Ishikawa (cell line): Measurements from ENCODE around the gene CYP20A1.

Experiments
- CEBPB ChIP-seq: IDR thresholded peaks from 2 replicates; pipeline ENCODE4 v1.6.1; 2012
- CREB1 ChIP-seq: IDR thresholded peaks from 2 replicates; pipeline ENCODE4 v1.6.1; 2012; ENCODE audit warnings: low read depth
- EGR1 ChIP-seq: IDR thresholded peaks from 2 replicates; pipeline ENCODE4 v1.6.1; 2012
- EP300 ChIP-seq: IDR thresholded peaks from 2 replicates; pipeline ENCODE4 v1.6.1; 2012; ENCODE audit warnings: borderline replicate concordance
- FOXM1 ChIP-seq: IDR thresholded peaks from 2 replicates; pipeline ENCODE4 v1.6.1; 2012; ENCODE audit warnings: low read depth, borderline replicate concordance
- MAX ChIP-seq: IDR thresholded peaks from 2 replicates; pipeline ENCODE4 v1.6.1; 2012
- NFIC ChIP-seq: IDR thresholded peaks from 2 replicates; pipeline ENCODE4 v1.6.1; 2012
- RAD21 ChIP-seq: IDR thresholded peaks from 2 replicates; pipeline ENCODE4 v1.6.1; 2012; ENCODE audit warnings: low read depth
- REST ChIP-seq: IDR thresholded peaks from 2 replicates; pipeline ENCODE4 v1.6.1; 2012; ENCODE audit warnings: low read depth, mild to moderate bottlenecking
- TAF1 ChIP-seq: IDR thresholded peaks from 2 replicates; pipeline ENCODE4 v1.6.1; 2012; ENCODE audit warnings: low read depth, mild to moderate bottlenecking
- TCF12 ChIP-seq: IDR thresholded peaks from 2 replicates; pipeline ENCODE4 v1.6.1; 2012; ENCODE audit warnings: low read depth
- TEAD4 ChIP-seq: IDR thresholded peaks from 2 replicates; pipeline ENCODE4 v1.6.1; 2012
- USF1 ChIP-seq: IDR thresholded peaks from 2 replicates; pipeline ENCODE4 v1.6.1; 2012
- YY1 ChIP-seq: IDR thresholded peaks from 2 replicates; pipeline ENCODE4 v1.6.1; 2012; ENCODE audit warnings: low read depth
- ZBTB7A ChIP-seq: IDR thresholded peaks from 2 replicates; pipeline ENCODE4 v1.6.1; 2012; ENCODE audit warnings: low read depth

Gene CYP20A1

GRCh38 chr2:203286532-203286931 lies 47.7 kb downstream of the CYP20A1 start:
- TF ChIP-seq CREB1 (no peak), REST (no peak), FOXM1 (no peak), TEAD4 (no peak), EP300 (no peak), TCF12 (no peak), NFIC (no peak), EGR1 (no peak), USF1 (no peak), RAD21 (no peak), CEBPB (no peak), ZBTB7A (no peak), MAX (no peak), TAF1 (no peak)

- TF ChIP-seq NFIC (no peak), REST (no peak)
Observed at GRCh38 chr2:203301667-203302066, 62.8 kb downstream of the CYP20A1 start.

GRCh38 chr2:203310688-203311436 lies 72.0 kb downstream of the CYP20A1 start:
- TF ChIP-seq FOXM1 (no peak), REST (no peak), MAX (no peak), YY1 (no peak), EGR1 (no peak), TEAD4 (no peak), CREB1 (no peak), USF1 (no peak), NFIC (no peak), TAF1 (no peak), RAD21 (no peak), ZBTB7A (no peak), TCF12 (no peak), EP300 (no peak), CEBPB (no peak)

- no peak for TF ChIP-seq NFIC
- TF ChIP-seq CREB1, result no peak
- no peak for TF ChIP-seq EGR1
- TF ChIP-seq ZBTB7A, result no peak
- no peak for TF ChIP-seq USF1
- no peak for TF ChIP-seq EP300
- no peak for TF ChIP-seq RAD21
- no peak for TF ChIP-seq YY1
- no peak for TF ChIP-seq REST
- no peak for TF ChIP-seq MAX
- no peak for TF ChIP-seq TAF1
- TF ChIP-seq TCF12, result no peak
- no peak for TF ChIP-seq FOXM1
- TF ChIP-seq TEAD4, result no peak
- TF ChIP-seq CEBPB, result no peak
Observed at GRCh38 chr2:203326356-203326755, 87.5 kb downstream of the CYP20A1 start.
